ENCODE measurements around the gene JMJD1C.

Gene JMJD1C

DNA sequence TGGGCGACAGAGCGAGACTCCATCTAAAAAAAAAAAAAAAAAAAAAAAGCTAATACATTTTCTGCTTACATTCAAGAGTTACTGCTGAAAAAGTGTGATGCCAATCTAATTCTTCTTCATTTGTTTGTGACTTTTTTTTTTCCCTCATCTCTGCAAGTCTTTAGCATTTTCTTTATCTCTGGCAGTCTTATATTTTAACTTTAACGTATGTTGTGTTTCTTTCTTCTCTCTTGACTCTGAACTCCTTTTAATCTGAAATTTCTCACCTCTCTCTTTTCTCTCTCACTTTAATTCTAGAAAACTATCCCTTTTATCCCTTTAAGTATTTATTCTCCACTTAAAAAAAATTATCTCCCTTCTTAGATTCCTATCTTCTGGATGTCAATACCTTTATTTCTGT, 146.5 kb downstream of the JMJD1C start:
- TF ChIP-seq CTCF (IDR thresholded peaks at IDR 0.05): no peak

- no peak for TF ChIP-seq CTCF (IDR thresholded peaks at IDR 0.05)
Observed at GRCh38 chr10:63318491-63318890, 147.3 kb downstream of the JMJD1C start.

DNA sequence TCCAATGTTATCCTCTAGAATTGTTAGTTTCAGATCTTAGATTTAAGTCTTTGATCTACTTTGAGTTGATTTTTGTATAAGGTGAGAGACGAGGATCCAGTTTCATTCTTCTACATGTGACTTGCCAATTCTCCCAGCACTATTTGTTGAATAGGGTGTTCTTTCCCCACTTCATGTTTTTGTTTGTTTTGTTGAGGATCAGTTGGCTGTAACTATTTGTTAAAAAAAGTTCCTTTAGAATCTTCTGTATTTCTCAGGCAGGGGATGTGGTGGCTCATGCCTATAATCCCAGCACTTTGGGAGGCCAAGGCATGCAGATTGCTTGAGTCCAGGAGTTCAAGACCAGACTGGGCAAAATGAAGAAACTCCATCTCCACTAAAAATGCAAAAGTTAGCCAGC, 151.8 kb downstream of the JMJD1C start:
- TF ChIP-seq CTCF (IDR thresholded peaks at IDR 0.05): no peak

GRCh38 chr10:63313066-63313717, 152.6 kb downstream of the JMJD1C start:
- TF ChIP-seq CTCF (IDR thresholded peaks at IDR 0.05): no peak

DNA sequence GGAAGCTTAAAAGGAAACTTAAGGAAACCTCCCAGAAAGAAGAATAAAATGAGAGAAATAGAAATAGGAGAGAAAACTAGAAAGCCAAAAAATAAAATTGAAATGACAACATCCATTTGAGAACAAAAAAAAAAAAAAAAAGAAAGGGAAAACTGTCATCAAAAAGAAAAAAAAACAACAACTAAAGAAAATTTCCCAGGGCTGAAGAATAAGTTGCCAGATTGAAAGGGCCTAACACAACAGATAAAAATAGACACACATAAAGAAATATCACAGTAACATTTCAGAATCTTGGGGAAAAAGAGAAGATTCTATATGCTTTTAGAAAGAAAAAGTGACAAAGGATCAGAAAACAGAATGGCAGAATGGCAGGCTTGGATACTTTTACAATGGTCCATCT, 157.1 kb downstream of the JMJD1C start:
- TF ChIP-seq CTCF (IDR thresholded peaks at IDR 0.05): no peak

- no peak for TF ChIP-seq CTCF (IDR thresholded peaks at IDR 0.05)
Observed at GRCh38 chr10:63304146-63304545, 161.6 kb downstream of the JMJD1C start.

- no peak for TF ChIP-seq CTCF (IDR thresholded peaks at IDR 0.05)
Observed at GRCh38 chr10:63300801-63301200, 165.0 kb downstream of the JMJD1C start.

DNA sequence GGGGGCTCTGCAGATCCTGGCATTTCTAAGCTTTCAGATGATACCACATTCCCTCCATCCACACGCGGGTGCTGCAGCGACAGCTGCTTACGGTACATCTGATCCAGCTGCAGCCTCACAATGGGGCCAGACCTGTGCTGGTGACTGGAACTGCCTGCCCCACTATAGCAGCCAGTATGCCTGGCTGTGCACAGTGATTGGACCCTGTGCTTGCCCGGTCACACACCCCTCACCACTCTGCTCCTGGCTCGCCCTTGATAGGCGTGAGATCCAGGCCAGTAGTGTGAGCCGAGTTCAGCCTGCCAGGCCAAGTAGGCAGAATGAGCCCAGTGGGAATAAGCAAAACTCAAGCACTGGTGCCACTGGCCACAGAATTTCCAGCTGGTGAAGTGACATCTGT, 167.8 kb downstream of the JMJD1C start:
- no peak for TF ChIP-seq CTCF (IDR thresholded peaks at IDR 0.05)

Data from LNCAP (cell line).